Measurements from ENCODE around the gene SAP25.

SAP25 gene

DNA sequence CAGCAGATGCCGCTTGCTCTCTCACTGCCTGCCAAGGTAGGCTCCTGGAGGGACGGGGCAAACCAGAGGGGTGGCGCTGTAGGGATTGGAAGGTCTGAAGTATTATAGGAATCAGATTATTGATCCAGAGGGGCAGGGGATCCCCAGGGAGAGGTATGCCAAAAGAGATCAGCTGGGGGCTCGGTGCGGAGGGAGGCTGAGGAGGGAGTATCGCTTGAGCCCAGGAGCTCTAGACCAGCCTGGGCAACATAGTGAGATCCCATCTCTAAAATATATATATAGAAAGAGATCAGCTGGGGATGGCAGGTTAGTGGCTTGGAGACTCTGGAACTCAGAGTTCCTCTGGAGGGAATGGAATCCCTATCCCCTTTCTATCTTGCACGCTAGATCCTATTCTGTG lies 21.5 kb upstream of the SAP25 start:
- DNase-seq (ENCODE audit: low read depth): no peak

DNA sequence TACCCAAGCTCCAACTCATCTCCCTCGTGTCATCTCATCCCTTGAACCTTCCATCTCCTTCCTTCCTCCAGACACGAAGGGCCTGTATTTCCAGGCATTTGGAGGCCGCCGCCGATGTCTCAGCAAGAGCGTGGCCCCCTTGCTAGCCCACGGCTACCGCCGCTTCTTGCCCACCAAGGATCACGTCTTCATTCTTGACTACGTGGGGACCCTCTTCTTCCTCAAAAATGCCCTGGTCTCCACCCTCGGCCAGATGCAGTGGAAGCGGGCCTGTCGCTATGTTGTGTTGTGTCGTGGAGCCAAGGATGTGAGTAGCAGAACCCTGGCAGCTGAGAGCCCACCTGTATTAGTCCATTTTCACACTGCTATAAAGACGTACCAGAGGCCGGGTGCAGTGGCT lies 17.9 kb upstream of the SAP25 start:
- DNase-seq (ENCODE audit: low read depth): no peak

DNA sequence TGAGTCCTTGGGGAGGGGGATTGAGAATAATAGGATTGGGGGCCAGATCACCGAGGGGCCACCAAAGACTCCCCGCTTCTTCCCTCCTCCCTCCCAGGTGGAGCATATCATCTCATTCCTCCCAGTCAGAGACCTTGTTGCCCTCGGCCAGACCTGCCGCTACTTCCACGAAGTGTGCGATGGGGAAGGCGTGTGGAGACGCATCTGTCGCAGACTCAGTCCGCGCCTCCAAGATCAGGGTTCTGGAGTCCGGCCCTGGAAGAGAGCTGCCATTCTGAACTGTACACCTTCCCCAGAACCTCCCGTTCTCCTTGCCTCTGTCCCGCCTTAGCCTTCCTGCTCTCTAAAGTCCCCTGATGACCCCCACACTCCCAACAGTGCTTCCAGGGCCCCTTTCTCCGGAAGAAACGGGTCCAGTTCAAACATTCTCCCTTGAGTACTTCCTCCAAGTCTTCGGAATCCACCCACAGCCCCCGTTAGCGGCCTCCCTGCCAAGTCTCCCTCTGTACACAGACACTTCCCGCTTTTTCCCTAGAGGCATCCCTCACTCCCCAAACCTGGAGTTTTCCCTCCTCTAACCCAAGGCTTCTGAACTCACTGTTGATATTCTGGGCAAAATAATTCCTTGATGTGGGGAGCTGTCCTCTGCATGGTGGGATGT lies 16.5 kb upstream of the SAP25 start:
- no peak for DNase-seq (ENCODE audit: low read depth)

DNA sequence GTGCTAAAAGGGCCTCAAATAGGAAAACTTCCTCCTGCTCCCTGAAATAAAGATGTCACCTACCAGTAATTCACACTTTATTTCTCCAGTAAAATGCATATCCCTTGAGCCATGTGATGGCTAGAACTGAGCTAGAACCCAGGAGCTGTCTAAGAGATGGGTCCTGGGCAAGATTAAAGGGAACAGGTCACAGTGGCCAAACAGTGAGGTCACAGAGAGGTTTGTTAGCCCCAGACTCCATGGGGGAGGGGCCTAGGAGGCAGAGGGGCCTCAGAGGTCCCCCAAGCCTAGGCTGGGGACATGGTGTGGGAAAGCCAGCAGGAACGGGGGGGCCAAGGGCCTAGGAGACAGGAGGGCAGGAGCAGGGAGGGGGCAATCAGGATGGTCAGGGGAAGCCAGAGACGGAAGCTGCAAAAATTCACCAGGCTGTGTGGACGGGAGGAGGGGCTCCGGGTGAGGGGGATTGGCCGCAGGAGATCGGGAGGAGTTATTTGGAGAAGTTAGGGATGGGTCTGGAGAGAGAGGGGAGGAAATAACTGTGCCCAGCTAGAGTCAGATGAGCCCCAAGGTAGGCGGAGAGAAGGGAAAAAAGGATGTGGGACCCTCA lies 15.7 kb upstream of the SAP25 start:
- no peak for DNase-seq (ENCODE audit: low read depth)

DNA sequence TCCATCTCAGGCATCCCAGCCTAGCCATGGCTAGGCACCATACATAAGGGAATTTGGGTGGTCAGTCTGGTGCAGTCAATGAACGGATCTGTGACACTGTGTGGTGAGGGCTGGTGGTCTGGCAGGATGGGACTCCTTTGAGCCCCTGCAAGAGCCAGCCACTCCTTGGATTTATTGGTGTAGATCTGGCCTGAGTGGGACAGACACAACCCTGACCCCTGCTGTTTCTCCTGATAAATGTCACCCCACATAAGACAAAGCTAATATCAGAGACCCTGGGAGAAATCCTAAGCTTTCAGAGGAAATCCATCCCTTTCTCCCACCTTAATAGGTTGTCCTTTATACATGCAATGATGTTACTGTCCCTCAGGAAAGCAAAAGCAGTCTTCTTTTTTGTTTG lies 14.7 kb upstream of the SAP25 start:
- no peak for DNase-seq (ENCODE audit: low read depth)

DNA sequence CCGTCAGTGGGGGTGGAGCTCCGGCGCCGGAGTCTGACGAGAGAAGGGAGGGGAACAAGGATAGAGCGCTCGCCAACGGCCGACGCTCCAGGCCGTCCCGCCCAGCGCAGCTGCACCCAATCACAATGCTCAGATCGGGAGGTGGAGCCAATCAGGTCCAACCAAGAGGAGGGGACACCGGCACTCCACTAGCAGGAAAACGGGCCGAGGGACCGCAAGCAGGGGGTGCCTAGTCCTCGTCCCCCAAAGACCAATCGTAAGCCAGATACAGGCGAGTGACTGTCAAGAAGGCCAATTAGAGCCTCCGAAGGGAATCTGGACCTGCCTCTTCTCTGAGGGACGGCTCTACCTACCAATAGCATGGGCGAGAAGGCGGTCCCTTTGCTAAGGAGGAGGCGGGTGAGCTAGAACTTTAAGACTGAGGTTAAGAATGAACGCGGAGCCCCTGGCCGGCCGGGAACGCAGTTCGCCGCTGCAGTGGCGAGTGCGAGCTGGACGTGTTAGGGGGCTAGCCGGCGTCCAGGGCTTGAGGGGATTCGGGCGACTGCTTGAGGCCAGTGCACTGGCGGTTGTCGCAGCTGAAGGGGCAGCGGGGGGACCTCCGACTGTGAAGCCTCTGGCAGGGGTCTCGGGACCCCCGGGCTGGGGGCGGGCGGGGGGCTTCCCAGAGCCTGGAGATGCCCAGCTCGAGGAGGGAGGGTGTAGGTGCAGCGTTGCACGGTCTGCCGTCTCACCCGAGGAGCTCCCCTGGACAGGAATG lies 12.7 kb upstream of the SAP25 start, which contains the start of gene FBXO24:
FBXO24 (plus strand) TSS at position 63 of the 760 bp plus-strand sequence; CDS start at position 361, 298 bp downstream.
- DNase-seq (ENCODE audit: low read depth): peak; percentile 100

DNA sequence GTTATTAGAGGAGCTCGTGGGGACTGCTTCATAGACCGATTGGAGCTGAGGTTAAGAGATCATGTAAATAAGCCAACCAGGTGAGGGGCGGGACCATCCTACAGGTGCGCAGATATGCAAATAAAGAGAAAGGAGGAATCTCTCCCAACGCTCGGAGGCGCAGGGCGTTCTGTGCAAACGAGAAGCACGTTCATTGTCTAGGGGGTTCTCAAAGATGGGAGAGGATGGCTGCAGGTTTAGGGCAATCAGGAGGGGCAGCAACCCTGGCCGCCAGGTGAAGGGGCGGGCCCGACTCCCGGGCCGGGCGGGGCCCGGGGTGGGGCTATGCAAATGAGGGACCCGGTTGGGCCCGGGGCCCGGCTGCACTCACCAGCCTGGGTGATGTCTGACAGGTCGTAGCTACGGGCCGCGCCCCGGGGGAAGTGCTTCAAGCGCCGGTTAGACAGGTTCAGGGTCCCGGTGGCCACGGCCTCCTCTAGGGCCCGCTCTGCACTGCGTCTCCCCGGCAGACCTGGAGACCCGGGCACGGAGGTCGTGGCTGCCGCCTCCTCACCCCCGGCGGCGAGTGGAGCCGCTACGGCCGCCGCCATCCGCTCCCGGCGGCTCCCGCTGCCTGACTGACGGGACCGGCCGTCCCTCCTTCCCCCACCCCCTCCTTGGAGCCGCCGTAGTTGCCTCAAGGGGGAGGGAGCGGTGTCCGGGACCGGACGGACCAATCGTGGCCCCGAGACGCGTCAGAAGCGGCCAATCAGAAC lies 12.0 kb upstream of the SAP25 start, which contains the start of gene LRCH4:
LRCH4 (minus strand) TSS at position 619 of the 755 bp plus-strand sequence; CDS start at position 590, 29 bp downstream.
- DNase-seq (ENCODE audit: low read depth): no peak

DNA sequence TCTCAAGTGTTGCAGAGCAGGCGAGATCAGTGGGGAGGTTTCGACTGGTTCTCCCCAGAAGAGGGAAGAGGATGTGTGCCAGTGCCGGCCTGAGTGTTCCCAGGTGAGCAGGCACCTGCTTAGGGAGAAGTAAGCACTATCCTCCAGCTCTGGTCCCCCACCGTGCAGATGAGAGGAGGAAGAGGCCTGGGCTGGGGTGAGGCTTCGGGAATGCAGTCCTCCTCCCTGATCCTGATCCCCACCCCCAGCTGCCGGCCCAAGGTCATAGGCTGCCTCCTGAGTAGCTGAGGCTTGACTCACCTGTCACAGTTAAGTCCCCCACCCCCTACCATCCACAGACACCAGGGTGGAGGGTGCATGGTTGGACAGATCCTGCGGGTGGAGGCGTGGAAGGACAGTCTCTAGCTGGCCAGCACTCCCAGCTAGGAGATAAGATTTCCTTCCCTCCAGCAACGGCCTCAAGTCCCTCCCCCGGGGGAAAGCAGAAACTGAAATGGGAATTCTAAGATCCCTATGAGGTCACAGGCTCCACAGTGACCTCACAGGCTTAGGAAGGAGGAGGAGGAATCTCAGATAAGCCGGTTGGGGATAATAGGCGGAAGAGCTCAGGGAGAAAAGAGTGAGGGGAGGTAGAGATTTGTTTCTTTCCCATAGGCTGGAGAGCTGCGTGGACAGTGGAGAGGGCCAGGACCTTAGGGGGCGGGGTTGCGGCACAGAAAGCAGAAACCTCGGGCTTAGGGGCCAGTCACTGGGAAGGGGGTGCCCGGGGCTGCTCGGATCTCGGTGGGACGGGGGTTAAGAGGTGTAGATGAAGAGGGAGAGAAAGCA lies 11.2 kb upstream of the SAP25 start:
- DNase-seq (ENCODE audit: low read depth): no peak

DNA sequence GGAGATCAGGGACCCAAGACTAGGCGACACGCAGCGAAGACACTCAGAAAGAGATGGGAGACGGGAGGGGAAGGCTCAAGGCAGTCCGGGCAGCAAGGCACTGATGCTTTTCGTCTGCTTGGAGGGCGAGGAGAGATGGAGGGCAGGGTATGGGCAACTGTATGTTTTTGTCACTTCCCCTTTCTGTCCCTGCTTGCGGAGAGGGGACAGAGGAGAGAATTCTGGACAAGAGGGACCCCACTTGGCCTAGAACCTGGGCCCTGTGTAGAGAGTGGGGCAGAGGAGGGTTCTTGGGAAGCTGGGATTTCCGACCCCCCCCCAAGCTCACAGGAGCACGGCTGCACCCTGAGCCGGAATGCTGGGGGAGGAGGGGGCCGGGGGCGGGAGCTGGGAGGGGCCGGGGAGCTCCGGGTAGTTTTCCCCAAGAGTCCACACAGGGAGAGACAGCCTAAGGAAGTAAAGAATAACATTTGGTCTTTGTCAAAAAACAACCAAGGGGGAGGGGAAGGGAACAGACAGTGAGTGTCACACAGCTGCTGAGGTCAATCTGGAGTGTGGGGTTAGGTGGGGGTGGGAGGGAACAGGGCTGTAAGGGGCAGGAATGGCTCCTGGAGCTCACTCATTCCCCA lies 10.5 kb upstream of the SAP25 start:
- no peak for DNase-seq (ENCODE audit: low read depth)

DNA sequence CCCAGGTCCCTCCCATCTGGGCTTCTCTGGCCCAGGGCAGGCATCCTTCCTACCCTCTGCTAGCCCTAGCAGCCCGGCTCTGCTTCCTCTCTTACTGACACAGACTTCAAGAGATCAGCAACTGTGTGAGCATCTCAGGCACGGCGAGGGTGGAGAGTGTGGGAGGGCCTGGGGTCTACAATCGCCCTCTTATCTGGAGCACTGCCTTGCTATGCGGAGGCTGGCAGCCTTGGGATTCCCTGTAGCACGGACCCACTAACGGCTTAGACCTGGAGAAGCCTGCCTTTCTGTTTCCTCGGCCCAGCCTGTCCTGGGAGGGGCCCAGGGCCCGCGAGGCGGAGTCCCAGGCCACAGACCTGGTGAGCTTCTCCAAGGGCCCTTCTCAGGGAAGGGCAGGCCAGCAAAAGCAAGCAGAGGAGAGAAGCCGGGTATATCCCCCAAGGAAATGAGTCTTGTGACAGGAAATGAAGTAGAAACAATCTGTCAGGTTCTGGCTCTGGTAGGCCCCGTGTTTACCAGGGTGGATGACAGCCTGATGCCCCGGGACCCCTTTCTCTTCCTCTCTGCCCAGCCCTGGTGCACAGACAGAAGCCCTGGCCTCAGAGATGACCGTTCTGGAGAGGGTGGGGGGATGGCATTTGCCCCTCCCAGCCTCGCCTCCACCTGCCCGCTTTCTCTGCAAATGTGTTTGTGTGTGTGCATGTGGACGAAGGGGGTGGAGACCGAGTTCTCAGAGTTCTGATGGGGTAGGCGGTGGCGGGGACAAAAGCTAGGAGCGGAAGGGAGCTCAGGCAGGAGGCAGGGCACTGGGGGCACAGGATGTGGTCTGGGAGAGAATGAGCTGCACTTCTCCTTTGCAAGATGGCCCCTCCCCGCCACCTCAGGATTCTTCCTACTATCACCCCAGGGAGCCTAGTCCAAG lies 9.7 kb upstream of the SAP25 start:
- no peak for DNase-seq (ENCODE audit: low read depth)

DNA sequence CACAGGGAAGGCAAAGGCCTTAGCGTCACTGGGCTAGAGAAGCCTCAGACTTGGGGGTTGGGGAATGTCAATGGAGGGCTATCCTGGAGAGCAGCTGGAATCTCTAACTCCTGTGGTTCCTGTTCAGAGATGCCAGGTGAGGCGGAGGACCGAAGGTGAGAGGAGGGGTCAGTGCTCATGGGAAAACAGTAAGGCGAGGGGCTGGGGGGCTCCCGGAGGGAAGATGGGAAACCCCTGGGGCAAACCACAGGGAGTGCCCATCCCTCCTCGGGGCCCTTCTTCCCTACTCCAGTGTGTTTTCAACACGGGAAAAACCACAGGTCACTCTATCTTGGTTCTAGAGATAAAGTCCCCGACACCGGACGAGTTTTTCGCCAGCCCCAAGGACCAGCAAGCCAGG lies 8.9 kb upstream of the SAP25 start:
- DNase-seq (ENCODE audit: low read depth): no peak

DNA sequence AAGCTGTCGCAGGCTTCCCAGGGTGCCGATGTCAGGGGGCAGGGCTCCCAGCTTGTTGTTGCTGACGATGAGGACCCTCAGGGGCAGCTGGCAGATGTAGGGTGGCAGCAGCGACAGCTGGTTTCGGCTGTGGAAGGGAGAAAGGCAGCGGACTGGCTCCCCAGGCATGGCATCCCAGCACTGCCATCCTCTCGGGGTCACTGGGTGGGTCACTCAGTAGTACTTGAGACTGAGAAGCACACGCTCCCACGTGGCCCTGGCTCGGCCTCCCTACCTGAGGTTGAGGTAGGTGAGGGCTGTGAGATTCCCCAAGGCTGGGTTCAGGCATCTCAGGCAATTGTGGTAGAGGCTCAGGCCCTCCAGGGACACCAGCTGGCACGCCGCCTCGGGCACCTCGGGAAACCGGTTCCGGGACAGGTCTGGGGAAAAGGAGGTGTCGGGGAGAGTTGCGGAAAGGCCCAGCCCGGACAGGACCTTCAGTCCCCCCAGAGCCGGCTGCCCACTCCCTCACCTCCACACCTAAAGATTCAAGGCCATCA lies 8.4 kb upstream of the SAP25 start:
- DNase-seq (ENCODE audit: low read depth): no peak

DNA sequence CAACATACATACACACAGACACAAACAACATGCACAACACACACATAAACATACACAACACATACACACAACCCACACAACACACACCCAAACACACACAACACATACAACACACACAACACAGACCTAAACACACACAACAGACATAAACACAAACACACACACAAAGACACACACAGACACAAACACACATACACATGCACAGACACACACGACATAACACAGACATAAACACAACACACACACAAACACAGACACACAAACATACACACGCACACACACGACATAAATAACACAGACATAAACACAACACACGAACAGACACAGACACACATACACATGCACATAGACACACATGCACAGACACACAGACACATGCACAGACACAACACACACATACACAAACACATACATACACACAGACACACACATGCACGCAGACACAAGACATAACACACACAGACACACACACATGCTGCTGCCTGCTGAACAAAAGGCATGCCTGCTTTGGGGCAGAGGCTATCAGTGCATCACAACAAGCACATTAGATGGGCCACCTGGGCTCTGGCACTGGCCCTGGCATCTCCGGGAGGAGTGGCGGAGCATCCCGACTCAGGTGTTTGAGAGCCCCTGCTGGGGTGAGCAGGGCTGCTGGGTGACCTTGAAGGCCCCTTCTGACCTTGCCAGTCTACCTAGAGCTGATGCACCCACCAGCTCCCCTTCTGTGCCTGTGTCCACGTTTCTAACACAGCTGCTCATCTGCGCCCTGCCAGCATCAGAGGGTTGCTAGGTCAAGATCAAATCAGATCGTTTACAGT lies 7.0 kb upstream of the SAP25 start:
- DNase-seq (ENCODE audit: low read depth): no peak

DNA sequence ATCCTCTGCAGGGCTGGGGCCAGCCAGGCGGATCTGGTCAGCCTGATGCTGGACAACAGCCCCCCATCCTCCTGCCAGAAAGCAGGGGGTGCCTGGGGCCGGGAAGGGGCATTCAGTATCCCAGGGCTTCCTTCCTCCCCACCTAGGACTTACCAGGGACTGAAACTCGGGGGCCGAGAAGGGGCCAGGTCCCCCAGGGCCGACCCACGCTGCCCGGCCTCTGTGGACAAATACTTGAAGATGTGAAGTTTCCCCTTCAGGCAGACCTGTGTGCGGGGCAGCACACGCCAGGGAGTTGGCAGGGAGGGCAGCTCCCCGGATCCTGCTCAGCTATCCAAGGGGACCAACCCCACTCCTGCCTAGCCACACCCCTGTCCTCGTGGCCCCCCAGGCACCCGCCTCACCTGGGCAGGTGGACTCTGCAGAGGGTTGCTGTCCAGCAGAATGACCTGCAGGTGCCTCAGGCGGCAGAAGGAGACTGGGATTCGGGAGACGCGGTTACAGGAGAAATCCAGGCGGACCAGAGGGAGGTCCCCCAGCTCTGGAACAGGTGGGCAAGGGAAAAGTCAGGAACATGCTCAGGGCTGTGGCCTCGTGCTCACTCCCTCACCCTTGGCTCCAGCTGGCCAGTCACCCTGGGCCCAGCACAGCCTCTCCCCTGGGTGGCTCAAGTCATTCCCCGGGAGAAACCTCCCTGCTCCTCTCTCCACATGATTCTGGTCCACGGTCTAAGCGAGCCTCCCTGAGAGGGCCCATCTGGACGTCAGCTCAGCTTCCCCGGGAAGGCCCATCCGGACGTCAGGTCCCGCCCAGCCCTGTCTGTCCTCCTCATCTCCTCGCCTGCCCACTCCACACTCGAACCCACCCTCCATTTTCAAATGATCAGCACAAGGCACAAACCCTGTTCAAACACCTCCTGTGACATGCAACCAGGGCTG lies 4.8 kb upstream of the SAP25 start:
- no peak for DNase-seq (ENCODE audit: low read depth)

DNA sequence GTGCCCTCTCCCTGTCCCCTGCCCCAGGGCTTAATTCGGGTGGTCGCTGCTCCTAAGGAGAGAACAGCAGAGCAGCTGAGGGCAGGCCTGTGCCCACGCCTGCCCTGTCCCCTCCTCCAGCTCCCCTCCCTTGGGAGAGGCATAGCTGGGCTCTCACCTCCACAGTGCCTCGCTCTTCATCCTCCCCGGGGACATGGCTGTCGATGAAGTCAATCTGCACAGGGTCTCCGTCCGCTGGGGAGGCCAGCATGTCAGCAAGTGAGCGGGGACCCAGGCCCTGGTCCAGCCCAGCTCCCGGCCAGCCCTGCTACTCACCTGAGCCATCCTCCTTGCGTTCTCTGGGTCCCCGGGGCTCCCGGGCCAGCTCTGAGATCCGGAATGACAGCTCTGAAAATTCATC lies 3.8 kb upstream of the SAP25 start:
- DNase-seq (ENCODE audit: low read depth): no peak

DNA sequence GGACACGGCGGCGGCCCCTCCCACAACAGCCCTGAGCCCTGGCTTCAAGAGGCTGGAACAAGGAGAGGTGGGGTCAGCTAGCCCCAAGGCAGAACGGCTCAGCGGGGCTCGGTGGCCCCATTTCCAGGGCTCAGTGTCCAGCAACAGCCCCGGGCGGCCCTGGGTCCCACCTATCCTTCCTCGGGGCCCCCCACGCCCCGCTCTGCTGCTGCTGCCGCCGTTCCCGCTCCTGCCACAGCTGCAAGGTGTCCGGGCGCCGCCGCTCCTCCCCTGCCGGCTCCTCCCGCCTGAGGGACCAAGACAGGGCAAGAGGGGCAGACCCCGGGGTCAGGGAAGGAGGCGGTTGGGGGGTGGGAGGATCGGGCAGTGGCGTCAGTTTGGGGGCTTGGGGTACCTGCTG lies 3.4 kb upstream of the SAP25 start:
- no peak for DNase-seq (ENCODE audit: low read depth)

DNA sequence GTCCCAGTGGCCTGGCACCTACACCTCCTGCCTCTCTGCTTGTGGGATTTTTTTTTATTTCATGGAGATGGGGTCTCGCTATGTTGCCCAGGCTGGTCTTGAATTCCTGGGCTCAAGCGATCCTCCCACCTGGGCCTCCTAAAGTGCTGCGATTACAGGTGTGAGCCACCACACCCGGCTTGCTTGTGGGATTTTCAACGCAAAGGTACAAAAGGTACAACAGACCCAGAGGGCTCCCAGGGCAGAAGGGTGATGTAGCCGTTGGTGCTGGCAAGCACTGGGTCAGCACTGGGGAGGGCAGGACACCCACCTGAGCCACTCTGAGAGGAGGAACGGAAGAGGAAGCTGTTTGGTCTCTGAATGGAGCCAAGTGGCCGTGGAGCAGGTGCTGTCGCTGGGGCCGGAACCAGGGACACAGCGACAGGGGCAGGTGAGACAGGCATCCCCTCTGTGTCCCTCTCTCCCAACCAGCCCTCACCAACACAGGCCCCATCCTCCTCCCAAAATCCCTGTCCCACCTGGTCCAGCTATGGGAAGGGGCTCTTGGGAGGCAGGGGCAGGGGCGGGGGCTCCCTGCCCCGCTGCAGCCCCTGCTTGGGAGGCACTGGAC lies 2.8 kb upstream of the SAP25 start:
- no peak for DNase-seq (ENCODE audit: low read depth)
